Keratinocyte (primary cell): ENCODE results near the gene EPB41L4B. TPM values are rescaled to one million over a fixed set of nuclear protein-coding genes. Genes with fewer than 3 reads are reported as not detected.

Experiments
- DNase-seq: peaks from one replicate; pipeline ENCODE4 v3.0.0-alpha.2; 2011; ENCODE audit warnings: low read depth, missing footprints, low spot score
- FAIRE-seq: peaks from 2 replicates; lab custom pipeline; 2011; peaks lifted over from hg19 to GRCh38; lab: Jason Lieb, UNC
- H2AFZ ChIP-seq: 2 replicates; pipeline ENCODE4 v1.6.0; 2012; ENCODE audit warnings: low read length, control low read depth, inconsistent platforms; ENCODE audit not compliant: control insufficient read depth
- H3K27ac ChIP-seq: 2 replicates; pipeline ENCODE4 v1.5.1; 2011; ENCODE audit warnings: low read length; ENCODE audit not compliant: control insufficient read depth, insufficient read depth
- H3K27me3 ChIP-seq: 3 replicates; pipeline ENCODE4 v1.6.0; 2011; ENCODE audit warnings: low read length; ENCODE audit not compliant: control insufficient read depth, insufficient read depth; ENCODE audit errors: extremely low read depth
- H3K36me3 ChIP-seq, 2 experiments: 2 replicates in 1 of 2; 3 replicates in 1 of 2; pipeline ENCODE4 v1.5.1; 2011; ENCODE audit warnings: low read length in 2 of 2, mild to moderate bottlenecking in 1 of 2; ENCODE audit not compliant: control insufficient read depth in 2 of 2, insufficient read depth in 2 of 2; ENCODE audit errors: extremely low read depth in 1 of 2
- H3K4me1 ChIP-seq: 3 replicates; pipeline ENCODE4 v1.5.1; 2011; ENCODE audit warnings: low read length; ENCODE audit not compliant: control insufficient read depth, insufficient read depth; ENCODE audit errors: extremely low read depth
- H3K4me2 ChIP-seq: 3 replicates; pipeline ENCODE4 v1.6.0; 2011; ENCODE audit warnings: low read depth, low read length; ENCODE audit not compliant: control insufficient read depth, insufficient read depth; ENCODE audit errors: extremely low read depth
- H3K4me3 ChIP-seq, 3 experiments: fragments of 200-600 bp in 1 of 3; sonication (generic) in 1 of 3; 2 replicates in 2 of 3; 3 replicates in 1 of 3; pipeline ENCODE4 v1.5.1; 2011 to 2016; ENCODE audit warnings: low read length in 3 of 3, mild to moderate bottlenecking in 3 of 3, control low read depth in 2 of 3, inconsistent platforms in 1 of 3, low read depth in 1 of 3, mixed read lengths in 1 of 3, mixed run types in 1 of 3, moderate library complexity in 1 of 3; ENCODE audit not compliant: control insufficient read depth in 2 of 3, insufficient read depth in 2 of 3; ENCODE audit errors: extremely low read depth in 1 of 3
- H3K79me2 ChIP-seq: 2 replicates; pipeline ENCODE4 v1.6.0; 2012; ENCODE audit warnings: low read length; ENCODE audit not compliant: control insufficient read depth, insufficient read depth
- H3K9ac ChIP-seq: 3 replicates; pipeline ENCODE4 v1.6.0; 2011; ENCODE audit warnings: low read length; ENCODE audit not compliant: control insufficient read depth, insufficient read depth; ENCODE audit errors: extremely low read depth
- H3K9me1 ChIP-seq: 3 replicates; pipeline ENCODE4 v1.6.0; 2011; ENCODE audit warnings: low read length; ENCODE audit not compliant: control insufficient read depth, insufficient read depth; ENCODE audit errors: extremely low read depth
- H3K9me3 ChIP-seq: 2 replicates; pipeline ENCODE4 v1.5.1; 2012; ENCODE audit warnings: low read depth, low read length; ENCODE audit not compliant: control insufficient read depth
- H4K20me1 ChIP-seq: 3 replicates; pipeline ENCODE4 v1.6.0; 2011; ENCODE audit warnings: low read length; ENCODE audit not compliant: control insufficient read depth, insufficient read depth; ENCODE audit errors: extremely low read depth
- EZH2 ChIP-seq: IDR thresholded peaks from one replicate; pipeline ENCODE4 v1.6.1; 2012; ENCODE audit warnings: inconsistent platforms, mild to moderate bottlenecking, low read length, moderate library complexity
- dilution Hi-C: fragments of 300-500 bp; cut with MboI; formaldehyde crosslinking; loops from one replicate; pipeline ENCODE4 v1.7.0; 2020; ENCODE audit warnings: low sequenced_read_pairs; ENCODE audit not compliant: extremely low pct_ligation_motif_present
- polyA plus RNA-seq, 5 experiments: library from polyadenylated mRNA; depleted of rRNA in 3 of 5; stranded (reverse) in 3 of 5; stranded (forward) in 1 of 5; unstranded in 1 of 5; fragments of >200 nt; gene quantifications; 1 replicate in 1 of 5; 2 replicates in 3 of 5; 3 replicates in 1 of 5; pipeline versions ENCODE4 v1.2.1 to v1.2.3, GENCODE V29; 2011 to 2012; ENCODE audit warnings: missing spikeins in 2 of 5, low read depth in 1 of 5, low replicate concordance in 1 of 5
- TF ChIP-seq, protein P1 (sequence below), 3 experiments: IDR thresholded peaks in 1 of 3; conservative IDR thresholded peaks in 1 of 3; optimal IDR thresholded peaks in 1 of 3; 2 replicates in 2 of 3; 3 replicates in 1 of 3; pipeline versions ENCODE3 to v1.5.1; 2011; ENCODE audit warnings: low read length in 3 of 3, mild to moderate bottlenecking in 3 of 3, moderate library complexity in 2 of 3, control low read depth in 1 of 3, inconsistent platforms in 1 of 3; ENCODE audit not compliant: insufficient read depth in 2 of 3; ENCODE audit errors: extremely low read depth in 1 of 3

EPB41L4B gene
- polyA plus RNA-seq, 1 donor (not counting 4 experiments of a cell fraction or from before 2014, with no cell fraction given): 13.7 TPM

DNA sequence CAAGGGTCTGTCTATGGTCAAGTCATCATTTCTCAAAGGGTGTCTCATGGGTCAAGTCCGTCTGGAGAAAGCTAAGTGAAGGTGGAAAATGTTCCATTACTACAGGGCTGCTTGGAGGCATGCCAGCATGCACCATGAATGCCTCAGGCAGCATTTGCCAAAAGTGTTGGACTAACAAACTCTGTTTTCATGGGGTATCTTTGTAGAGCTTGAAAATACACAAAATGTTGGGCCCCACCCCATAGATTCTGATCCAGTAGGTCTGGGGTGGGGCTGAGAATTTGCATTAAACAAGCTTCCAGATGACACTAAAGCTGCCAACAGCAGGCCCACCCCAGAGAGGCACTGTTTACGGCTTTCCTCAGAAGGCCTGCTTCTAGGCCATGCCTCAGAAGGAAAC, 78.8 kb downstream of the EPB41L4B start:
- Histone ChIP-seq H3K4me1 (peaks cover 12% of the 10 kb centered on the region), H3K4me3 (no peak overlapping the region), H3K9me1 (no peaks in the 10 kb centered on the region), H3K9me3 (no peaks in the 10 kb centered on the region), H3K27ac (no peak overlapping the region), H2AFZ (no peak overlapping the region), H3K36me3 (peaks cover 0 to 2% of the 10 kb centered on the region in 2 experiments), H3K4me2 (no peak overlapping the region), H3K27me3 (no peaks in the 10 kb centered on the region), H3K79me2 (no peaks in the 10 kb centered on the region), H3K9ac (no peak overlapping the region), H4K20me1 (no peaks in the 10 kb centered on the region)
- TF ChIP-seq, protein P1, sequence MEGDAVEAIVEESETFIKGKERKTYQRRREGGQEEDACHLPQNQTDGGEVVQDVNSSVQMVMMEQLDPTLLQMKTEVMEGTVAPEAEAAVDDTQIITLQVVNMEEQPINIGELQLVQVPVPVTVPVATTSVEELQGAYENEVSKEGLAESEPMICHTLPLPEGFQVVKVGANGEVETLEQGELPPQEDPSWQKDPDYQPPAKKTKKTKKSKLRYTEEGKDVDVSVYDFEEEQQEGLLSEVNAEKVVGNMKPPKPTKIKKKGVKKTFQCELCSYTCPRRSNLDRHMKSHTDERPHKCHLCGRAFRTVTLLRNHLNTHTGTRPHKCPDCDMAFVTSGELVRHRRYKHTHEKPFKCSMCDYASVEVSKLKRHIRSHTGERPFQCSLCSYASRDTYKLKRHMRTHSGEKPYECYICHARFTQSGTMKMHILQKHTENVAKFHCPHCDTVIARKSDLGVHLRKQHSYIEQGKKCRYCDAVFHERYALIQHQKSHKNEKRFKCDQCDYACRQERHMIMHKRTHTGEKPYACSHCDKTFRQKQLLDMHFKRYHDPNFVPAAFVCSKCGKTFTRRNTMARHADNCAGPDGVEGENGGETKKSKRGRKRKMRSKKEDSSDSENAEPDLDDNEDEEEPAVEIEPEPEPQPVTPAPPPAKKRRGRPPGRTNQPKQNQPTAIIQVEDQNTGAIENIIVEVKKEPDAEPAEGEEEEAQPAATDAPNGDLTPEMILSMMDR (optimal IDR thresholded peaks at IDR 0.05 in 1 of 3, IDR thresholded peaks at IDR 0.05 in 1 of 3, conservative IDR thresholded peaks at IDR 0.05 in 1 of 3; ENCODE audit: extremely low read depth in 1 of 3, insufficient read depth in 2 of 3, low read length in 3 of 3): no peak
- no peak for TF ChIP-seq EZH2
- FAIRE-seq (no peak), DNase-seq (no peak)
- dilution Hi-C loops: no loop called here

DNA sequence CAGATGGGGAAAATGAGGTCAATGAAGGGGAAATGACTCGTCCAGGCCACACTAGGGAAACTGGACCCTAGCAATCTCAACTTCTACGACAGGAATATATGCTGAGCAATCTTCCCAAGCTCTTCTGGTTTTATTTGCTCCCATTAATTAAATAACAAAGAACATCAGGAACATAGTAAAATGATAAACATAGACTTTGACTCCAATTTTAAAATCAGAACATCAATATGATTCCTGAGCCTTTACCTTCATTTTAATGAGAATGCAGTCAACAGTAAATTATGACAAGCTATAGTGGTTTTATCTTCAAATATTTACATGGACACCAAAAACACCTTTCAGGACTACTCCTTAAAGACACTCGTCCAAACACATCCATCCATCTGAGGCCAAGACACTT, 79.7 kb downstream of the EPB41L4B start:
- peaks cover 0 to 2% of the 10 kb centered on the region in 2 experiments for H3K36me3 ChIP-seq
- H3K9me3 ChIP-seq: no peaks in the 10 kb centered on the region
- FAIRE-seq: no peak
- H3K4me3 ChIP-seq: no peak overlapping the region
- H3K4me2 ChIP-seq: no peak overlapping the region
- no peaks in the 10 kb centered on the region for H3K9me1 ChIP-seq
- dilution Hi-C loops: no loop called here
- no peak overlapping the region for H2AFZ ChIP-seq
- H3K79me2 ChIP-seq: no peaks in the 10 kb centered on the region
- no peaks in the 10 kb centered on the region for H4K20me1 ChIP-seq
- no peak overlapping the region for H3K27ac ChIP-seq
- no peak for TF ChIP-seq EZH2
- TF ChIP-seq, protein P1 (optimal IDR thresholded peaks at IDR 0.05 in 1 of 3, IDR thresholded peaks at IDR 0.05 in 1 of 3, conservative IDR thresholded peaks at IDR 0.05 in 1 of 3; ENCODE audit: extremely low read depth in 1 of 3, insufficient read depth in 2 of 3, low read length in 3 of 3): no peak
- no peak overlapping the region for H3K9ac ChIP-seq
- H3K27me3 ChIP-seq: no peaks in the 10 kb centered on the region
- no peak for DNase-seq
- H3K4me1 ChIP-seq: peaks cover 12% of the 10 kb centered on the region
